Choroid plexus epithelial cell (primary cell): ENCODE measurements around the gene FRMD5.
"Not testable (repeated sequence)": the region's sequence is repeated elsewhere in the genome, so short reads cannot be mapped to it uniquely, and the experiment has no call there.

ENCODE experiments used
- DNase-seq: peaks from one replicate; pipeline ENCODE4 v3.0.0-alpha.2; 2010; ENCODE audit warnings: low read depth
- H3K4me3 ChIP-seq: 2 replicates; pipeline ENCODE4 v1.5.1; 2011; ENCODE audit warnings: low read depth, mild to moderate bottlenecking, control low read depth, low read length, moderate library complexity
- CTCF ChIP-seq: conservative IDR thresholded peaks from 2 replicates; pipeline ENCODE4 v1.5.1; 2011; ENCODE audit warnings: low read depth, mild to moderate bottlenecking, control low read depth, inconsistent platforms, low read length, moderate library complexity

Gene FRMD5

DNA sequence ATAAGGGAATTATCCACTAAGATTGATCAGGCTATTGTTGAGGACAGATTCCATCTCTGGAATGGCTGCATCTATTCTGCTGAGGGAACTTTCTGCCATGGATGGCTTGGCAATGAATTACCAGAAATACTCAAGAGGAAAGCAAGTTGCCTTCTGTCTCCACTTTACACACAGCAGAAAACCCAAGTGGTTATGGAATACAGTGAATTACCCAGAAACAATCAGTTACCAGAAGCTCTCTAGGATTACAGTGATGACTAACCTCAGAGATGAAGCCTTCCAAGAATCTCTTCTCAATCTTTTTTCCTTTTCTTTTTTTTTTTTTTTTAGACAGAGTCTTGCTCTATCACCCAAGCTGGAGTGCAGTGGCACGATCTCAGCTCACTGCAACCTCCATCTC is 185.0 kb downstream of the FRMD5 start:
- H3K4me3 ChIP-seq: no peak overlapping the region
- TF ChIP-seq CTCF: no peak
- DNase-seq: peak; percentile 68

DNA sequence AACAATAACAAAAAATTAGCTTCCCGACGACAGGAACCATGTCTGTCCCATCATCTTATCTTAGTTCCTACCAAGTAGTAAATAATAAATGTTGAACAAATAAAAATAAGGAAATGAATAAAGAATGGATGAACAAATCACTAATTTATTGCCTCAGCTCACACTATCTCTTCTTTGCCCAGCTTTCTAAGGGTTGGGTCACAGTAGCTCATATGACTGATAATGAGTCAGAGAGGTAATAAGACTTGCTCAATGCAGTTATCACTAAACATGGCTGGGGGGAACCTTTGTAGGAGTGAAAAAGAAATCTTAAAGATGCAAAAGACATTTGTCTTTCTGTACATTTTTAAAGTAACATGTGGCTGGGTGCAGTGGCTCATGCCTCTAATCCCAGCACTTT is 186.0 kb downstream of the FRMD5 start:
- no peak for TF ChIP-seq CTCF
- no peak overlapping the region for H3K4me3 ChIP-seq
- DNase-seq: peak; percentile 29

DNA sequence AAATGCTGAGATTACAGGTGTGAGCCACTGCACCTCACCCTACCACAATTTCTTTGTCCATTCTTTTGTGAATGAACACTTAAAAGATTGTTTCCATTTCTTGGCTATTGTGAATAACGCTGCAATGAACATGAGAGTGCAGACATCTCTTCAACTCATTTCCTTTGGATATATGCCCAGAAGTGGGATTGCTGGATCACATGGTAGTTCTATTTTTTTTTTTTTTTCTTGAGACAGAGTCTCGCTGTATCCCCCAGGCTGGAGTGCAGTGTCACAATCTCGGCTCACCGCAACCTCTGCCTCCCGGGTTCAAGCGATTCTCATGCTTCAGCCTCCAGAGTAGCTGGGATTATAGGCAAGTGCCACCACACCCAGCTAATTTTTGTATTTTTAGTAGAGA is 194.8 kb downstream of the FRMD5 start:
- H3K4me3 ChIP-seq: not testable (repeated sequence)
- peak; percentile 91 for DNase-seq

DNA sequence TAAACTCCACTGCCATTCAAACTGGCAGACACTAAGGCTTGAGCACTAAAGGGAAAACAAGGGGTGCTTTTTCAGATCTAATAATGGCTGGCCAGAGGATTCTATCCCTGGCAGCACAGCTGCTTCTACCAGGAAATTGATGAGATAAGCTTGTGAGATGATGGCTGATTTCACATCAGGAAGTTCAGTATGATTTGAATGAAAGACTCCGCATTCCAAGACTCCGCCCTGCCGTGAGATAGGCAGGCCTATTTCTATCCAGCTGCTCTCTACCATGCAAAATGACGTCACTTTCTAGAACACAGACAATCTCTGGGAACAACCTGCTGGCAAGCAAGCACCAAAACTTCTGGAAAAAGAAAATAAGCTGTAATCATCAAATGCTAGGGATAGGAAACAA is 196.5 kb downstream of the FRMD5 start:
- no peak for TF ChIP-seq CTCF
- DNase-seq: peak; percentile 63
- H3K4me3 ChIP-seq: no peak overlapping the region

- no peak overlapping the region for H3K4me3 ChIP-seq
- no peak for TF ChIP-seq CTCF
- DNase-seq: no peak
Measured at GRCh38 chr15:43991206-43991605, 203.9 kb downstream of the FRMD5 start.

DNA sequence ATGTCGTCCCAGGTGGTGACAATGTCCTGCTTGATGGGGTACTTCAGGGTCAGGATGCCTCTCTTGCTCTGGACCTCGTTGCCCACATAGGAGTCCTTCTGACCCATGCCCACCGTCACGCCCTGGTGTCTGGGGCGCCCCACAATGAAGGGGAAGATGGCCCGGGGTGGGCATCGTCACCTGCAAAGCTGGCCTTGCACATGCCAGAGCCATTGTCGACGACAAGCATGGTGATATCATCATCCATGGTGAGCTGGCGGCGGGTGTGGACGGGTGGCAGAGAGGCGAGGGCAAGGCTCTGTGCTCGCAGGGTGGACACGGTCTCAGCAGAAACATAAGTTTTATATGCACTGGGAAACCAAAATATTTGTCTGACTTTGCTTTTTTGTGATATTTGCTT is 205.1 kb downstream of the FRMD5 start:
- no peak overlapping the region for H3K4me3 ChIP-seq
- no peak for TF ChIP-seq CTCF
- DNase-seq: no peak

DNA sequence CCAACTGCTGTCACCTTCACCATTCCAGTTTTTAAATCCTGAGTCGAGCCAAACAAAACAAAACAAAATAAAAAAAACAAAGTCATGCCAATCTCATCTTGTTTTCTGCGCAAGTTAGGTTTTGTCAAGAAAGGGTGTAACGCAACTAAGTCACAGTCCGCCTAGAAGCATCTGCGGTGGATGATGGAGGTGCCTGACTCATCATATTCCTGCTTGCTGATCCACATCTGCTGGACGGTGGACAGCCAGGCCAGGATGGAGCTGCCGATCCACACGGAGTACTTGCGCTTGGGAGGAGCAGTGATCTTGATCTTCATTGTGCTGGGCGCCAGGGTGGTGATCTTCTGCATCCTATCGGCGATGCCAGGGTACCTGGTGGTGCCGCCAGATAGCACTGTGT is 206.2 kb downstream of the FRMD5 start:
- no peak for TF ChIP-seq CTCF
- no peak overlapping the region for H3K4me3 ChIP-seq
- no peak for DNase-seq

DNA sequence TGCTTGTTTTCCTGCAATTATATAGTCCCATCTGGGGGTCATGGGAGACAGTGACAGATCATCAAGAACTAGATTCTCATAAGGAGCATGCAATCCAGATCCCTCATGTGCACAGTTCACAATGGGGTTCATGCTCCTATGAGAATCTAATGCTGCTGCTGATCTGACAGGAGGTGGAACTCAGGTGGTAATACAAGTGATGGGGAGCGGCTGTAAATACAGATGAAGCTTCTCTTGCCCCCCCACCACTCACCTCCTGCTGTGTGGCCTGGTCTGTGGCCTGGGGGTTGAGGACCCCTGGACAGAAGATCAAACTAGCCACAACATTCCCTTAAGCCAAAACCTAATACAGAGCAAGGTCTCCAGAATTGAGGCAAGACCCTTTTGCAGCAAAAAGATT is 207.1 kb downstream of the FRMD5 start:
- no peak for DNase-seq
- no peak overlapping the region for H3K4me3 ChIP-seq
- no peak for TF ChIP-seq CTCF
